ENCODE results near the gene C19orf73.

The C19orf73 gene

GRCh38 chr19:49094505-49095482 is 24.1 kb downstream of the C19orf73 start:
- no peak for ATAC-seq
- TF ChIP-seq CREB5 (CRISPR knock-in tag; IDR thresholded peaks at IDR 0.05; ENCODE audit: low read depth) (no peak), ZFP30 (CRISPR knock-in tag; IDR thresholded peaks at IDR 0.05) (no peak), GLIS3 (CRISPR knock-in tag; IDR thresholded peaks at IDR 0.05) (no peak), PATZ1 (CRISPR knock-in tag; IDR thresholded peaks at IDR 0.05; ENCODE audit: borderline replicate concordance) (no peak), TCF4 (CRISPR knock-in tag; IDR thresholded peaks at IDR 0.05; ENCODE audit: borderline replicate concordance) (no peak), ZC3H10 (CRISPR knock-in tag; IDR thresholded peaks at IDR 0.05) (no peak), ESRRG (CRISPR knock-in tag; IDR thresholded peaks at IDR 0.05) (no peak), RARB (CRISPR knock-in tag; IDR thresholded peaks at IDR 0.05) (no peak), TOX (CRISPR knock-in tag; IDR thresholded peaks at IDR 0.05; ENCODE audit: borderline replicate concordance) (no peak)

GRCh38 chr19:49092686-49093085 is 26.3 kb downstream of the C19orf73 start:
- no peak for TF ChIP-seq OSR1 (CRISPR knock-in tag; IDR thresholded peaks at IDR 0.05)
- TF ChIP-seq ESRRG (CRISPR knock-in tag; IDR thresholded peaks at IDR 0.05), result no peak
- TF ChIP-seq BACH2 (CRISPR knock-in tag; IDR thresholded peaks at IDR 0.05; ENCODE audit: borderline replicate concordance), result no peak
- no peak for TF ChIP-seq ZFP3 (CRISPR knock-in tag; IDR thresholded peaks at IDR 0.05)
- TF ChIP-seq GLIS3 (CRISPR knock-in tag; IDR thresholded peaks at IDR 0.05), result no peak
- TF ChIP-seq CREB5 (CRISPR knock-in tag; IDR thresholded peaks at IDR 0.05; ENCODE audit: low read depth), result no peak
- TF ChIP-seq CSDC2 (CRISPR knock-in tag; IDR thresholded peaks at IDR 0.05), result no peak
- no peak for TF ChIP-seq PPARA (CRISPR knock-in tag; IDR thresholded peaks at IDR 0.05; ENCODE audit: borderline replicate concordance)
- no peak for TF ChIP-seq ZFP30 (CRISPR knock-in tag; IDR thresholded peaks at IDR 0.05)
- no peak for ATAC-seq

- no peak for TF ChIP-seq PATZ1 (CRISPR knock-in tag; IDR thresholded peaks at IDR 0.05; ENCODE audit: borderline replicate concordance)
- TF ChIP-seq ZNF70 (CRISPR knock-in tag; IDR thresholded peaks at IDR 0.05), result no peak
- no peak for TF ChIP-seq GLIS3 (CRISPR knock-in tag; IDR thresholded peaks at IDR 0.05)
- no peak for TF ChIP-seq ZNF565 (CRISPR knock-in tag; conservative IDR thresholded peaks at IDR 0.05; ENCODE audit: low read depth)
- no peak for TF ChIP-seq POU6F1 (CRISPR knock-in tag; IDR thresholded peaks at IDR 0.05; ENCODE audit: borderline replicate concordance, low read depth)
- no peak for ATAC-seq
Observed at GRCh38 chr19:49091391-49092038, 27.4 kb downstream of the C19orf73 start.

- no peak for ATAC-seq
- TF ChIP-seq SNAI2 (CRISPR knock-in tag; IDR thresholded peaks at IDR 0.05), result no peak
- TF ChIP-seq POU6F1 (CRISPR knock-in tag; IDR thresholded peaks at IDR 0.05; ENCODE audit: borderline replicate concordance, low read depth), result no peak
- no peak for TF ChIP-seq ESRRG (CRISPR knock-in tag; IDR thresholded peaks at IDR 0.05)
- no peak for TF ChIP-seq ZNF8 (CRISPR knock-in tag; IDR thresholded peaks at IDR 0.05)
- no peak for TF ChIP-seq RARB (CRISPR knock-in tag; IDR thresholded peaks at IDR 0.05)
- TF ChIP-seq OSR1 (CRISPR knock-in tag; IDR thresholded peaks at IDR 0.05), result no peak
Observed at GRCh38 chr19:49086296-49086695, 32.6 kb downstream of the C19orf73 start.
